ENCODE results near the gene NLRP9. TPM values are rescaled to one million over a fixed set of nuclear protein-coding genes. Genes with fewer than 3 reads are reported as not detected.

NLRP9 gene
- total and polyA plus RNA-seq, 2 of the 13 experiments (the other 11 are each of a cell fraction or from before 2014, with no cell fraction given): not detected

- 0 out of 2 replicates have a peak, but pooled peaks have one; percentile 41 for TF ChIP-seq ZNF691 (CRISPR knock-in tag; IDR thresholded peaks at IDR 0.05; ENCODE audit: borderline replicate concordance, low read depth)
- 0 out of 2 replicates have a peak, but pooled peaks have one; percentile 38 for TF ChIP-seq NR0B2 (CRISPR knock-in tag; IDR thresholded peaks at IDR 0.05)
- TF ChIP-seq ZFP82 (CRISPR knock-in tag; IDR thresholded peaks at IDR 0.05; ENCODE audit: borderline replicate concordance): 0 out of 2 replicates have a peak, but pooled peaks have one; percentile 71
- TF ChIP-seq ESRRA (CRISPR knock-in tag; IDR thresholded peaks at IDR 0.05; ENCODE audit: low read depth): 0 out of 2 replicates have a peak, but pooled peaks have one; percentile 43
- peak; percentile 62 for TF ChIP-seq MED1 (CRISPR knock-in tag; IDR thresholded peaks at IDR 0.05)
- TF ChIP-seq HNF1B (CRISPR knock-in tag; IDR thresholded peaks at IDR 0.05): peak; percentile 68; the same call in 1 of the 2 replicates
- TF ChIP-seq ZNF784 (CRISPR knock-in tag; IDR thresholded peaks at IDR 0.05; ENCODE audit: borderline replicate concordance): peak; percentile 86; the same call in 1 of the 2 replicates
- TF ChIP-seq YEATS2 (CRISPR knock-in tag; IDR thresholded peaks at IDR 0.05; ENCODE audit: borderline replicate concordance): peak; percentile 90
- TF ChIP-seq TFAP4 (IDR thresholded peaks at IDR 0.05; ENCODE audit: borderline replicate concordance, low read depth): peak; percentile 49; the same call in 1 of the 2 replicates
- TF ChIP-seq ZNF639 (CRISPR knock-in tag; conservative IDR thresholded peaks at IDR 0.05): peak; percentile 79
- peak; percentile 70 for TF ChIP-seq RXRA (CRISPR knock-in tag; IDR thresholded peaks at IDR 0.05)
- TF ChIP-seq HNRNPLL (IDR thresholded peaks at IDR 0.05; ENCODE audit: low read depth, low read length, poor library complexity, severe bottlenecking): peak; percentile 74
- 0 out of 2 replicates have a peak, but pooled peaks have one; percentile 60 for TF ChIP-seq ZBTB21 (CRISPR knock-in tag; IDR thresholded peaks at IDR 0.05)
- 0 out of 2 replicates have a peak, but pooled peaks have one; percentile 28 for TF ChIP-seq NKX3-1 (CRISPR knock-in tag; IDR thresholded peaks at IDR 0.05)
- peak; percentile 89 for TF ChIP-seq ZFY (CRISPR knock-in tag; IDR thresholded peaks at IDR 0.05)
- peak; percentile 33; the same call in 1 of the 2 replicates for TF ChIP-seq ZNF605 (CRISPR knock-in tag; IDR thresholded peaks at IDR 0.05)
- peak; percentile 33; the same call in 1 of the 2 replicates for TF ChIP-seq KDM4B (CRISPR knock-in tag; IDR thresholded peaks at IDR 0.05)
- TF ChIP-seq BCL3 (CRISPR knock-in tag; IDR thresholded peaks at IDR 0.05): peak; percentile 55; the same call in 1 of the 2 replicates
Observed at GRCh38 chr19:55674841-55675660, 63.2 kb downstream of the NLRP9 start, which contains the start of gene EPN1 (continued).
